ENCODE measurements around the gene CD9.
"Not testable (repeated sequence)": the region's sequence is repeated elsewhere in the genome, so short reads cannot be mapped to it uniquely, and the experiment has no call there.

CD9 gene

GRCh38 chr12:6199531-6200255 is 507 bp upstream of the CD9 start:
- no peak for DNase-seq

GRCh38 chr12:6201213-6201608 is 1.0 kb downstream of the CD9 start:
- no peak for DNase-seq

GRCh38 chr12:6201826-6202225 is 1.6 kb downstream of the CD9 start:
- DNase-seq, result no peak

- DNase-seq, result peak in 1 of 2 donors; percentile 19
Observed at GRCh38 chr12:6202304-6202703, 2.1 kb downstream of the CD9 start.

- DNase-seq, result no peak
Observed at GRCh38 chr12:6202846-6203245, 2.6 kb downstream of the CD9 start.

GRCh38 chr12:6203601-6204000 is 3.4 kb downstream of the CD9 start:
- no peak for DNase-seq

GRCh38 chr12:6204533-6205143 is 4.4 kb downstream of the CD9 start:
- DNase-seq, result no peak

- DNase-seq, result peak in 1 of 2 donors; percentile 38
Observed at GRCh38 chr12:6205144-6205539, 4.9 kb downstream of the CD9 start.

GRCh38 chr12:6205761-6206160 is 5.6 kb downstream of the CD9 start:
- DNase-seq, result no peak

GRCh38 chr12:6206327-6206726 is 6.1 kb downstream of the CD9 start:
- no peak for DNase-seq

- no peak for DNase-seq
Observed at GRCh38 chr12:6207259-6207925, 7.2 kb downstream of the CD9 start.

GRCh38 chr12:6208130-6208529 is 7.9 kb downstream of the CD9 start:
- DNase-seq, result no peak

GRCh38 chr12:6209428-6209827 is 9.2 kb downstream of the CD9 start:
- not testable (repeated sequence) for DNase-seq

- no peak for DNase-seq
Observed at GRCh38 chr12:6211421-6211869, 11.2 kb downstream of the CD9 start.

GRCh38 chr12:6212086-6212485 is 11.9 kb downstream of the CD9 start:
- DNase-seq, result no peak

GRCh38 chr12:6213969-6214368 is 13.8 kb downstream of the CD9 start:
- no peak for DNase-seq

GRCh38 chr12:6214633-6215032 is 14.4 kb downstream of the CD9 start:
- DNase-seq, result no peak

GRCh38 chr12:6215120-6215807 is 15.1 kb downstream of the CD9 start:
- no peak for DNase-seq

- peak; percentile 37 to 78 for DNase-seq
Observed at GRCh38 chr12:6215932-6216494, 15.8 kb downstream of the CD9 start.

GRCh38 chr12:6216581-6216980 is 16.4 kb downstream of the CD9 start:
- DNase-seq, result no peak

- no peak for DNase-seq
Observed at GRCh38 chr12:6218347-6218925, 18.2 kb downstream of the CD9 start.

GRCh38 chr12:6219980-6220379 is 19.8 kb downstream of the CD9 start:
- DNase-seq, result no peak

- DNase-seq, result no peak
Observed at GRCh38 chr12:6221146-6221545, 20.9 kb downstream of the CD9 start.
